Subcutaneous adipose tissue (tissue), 4 donors: ENCODE data around the gene UHMK1. TPM values are rescaled to one million over a fixed set of nuclear protein-coding genes. Genes with fewer than 3 reads are reported as not detected.

Experiments used
- total RNA-seq, 4 donors: library from RNA; depleted of rRNA; stranded (reverse); fragments of >200 nt; gene quantifications; one replicate each; pipeline ENCODE4 v1.1.0, GENCODE V29; 2016
- TF ChIP-seq, protein P1 (sequence below): fragments of 450-650 bp; IDR thresholded peaks from one replicate; pipeline ENCODE4 v1.5.1; 2016; ENCODE audit warnings: low read depth, mild to moderate bottlenecking, control low read depth, antibody characterized with exemption, moderate library complexity

UHMK1 gene
- total RNA-seq, 4 donors from 2014 or later = 74.4 to 144 (median 84.6) TPM

DNA sequence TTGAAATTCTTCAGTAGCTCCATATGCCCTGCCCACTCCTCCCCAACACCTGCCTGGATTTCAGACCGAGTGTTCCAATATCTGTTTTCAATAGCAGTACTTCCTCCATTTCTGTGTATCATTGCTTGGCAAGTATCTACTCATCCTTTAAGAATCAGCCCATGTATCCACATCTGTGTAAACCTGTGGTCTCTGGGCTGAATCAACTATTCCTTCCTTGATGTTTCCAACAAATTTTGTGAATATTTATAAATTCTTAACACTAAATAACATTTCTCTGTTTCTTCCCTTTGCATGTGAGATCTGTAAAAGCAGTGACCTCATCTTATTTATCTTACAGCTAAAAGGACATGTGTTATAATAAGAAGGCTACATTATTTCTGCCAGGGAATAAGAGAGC, 37.9 kb downstream of the UHMK1 start:
- TF ChIP-seq, protein P1, sequence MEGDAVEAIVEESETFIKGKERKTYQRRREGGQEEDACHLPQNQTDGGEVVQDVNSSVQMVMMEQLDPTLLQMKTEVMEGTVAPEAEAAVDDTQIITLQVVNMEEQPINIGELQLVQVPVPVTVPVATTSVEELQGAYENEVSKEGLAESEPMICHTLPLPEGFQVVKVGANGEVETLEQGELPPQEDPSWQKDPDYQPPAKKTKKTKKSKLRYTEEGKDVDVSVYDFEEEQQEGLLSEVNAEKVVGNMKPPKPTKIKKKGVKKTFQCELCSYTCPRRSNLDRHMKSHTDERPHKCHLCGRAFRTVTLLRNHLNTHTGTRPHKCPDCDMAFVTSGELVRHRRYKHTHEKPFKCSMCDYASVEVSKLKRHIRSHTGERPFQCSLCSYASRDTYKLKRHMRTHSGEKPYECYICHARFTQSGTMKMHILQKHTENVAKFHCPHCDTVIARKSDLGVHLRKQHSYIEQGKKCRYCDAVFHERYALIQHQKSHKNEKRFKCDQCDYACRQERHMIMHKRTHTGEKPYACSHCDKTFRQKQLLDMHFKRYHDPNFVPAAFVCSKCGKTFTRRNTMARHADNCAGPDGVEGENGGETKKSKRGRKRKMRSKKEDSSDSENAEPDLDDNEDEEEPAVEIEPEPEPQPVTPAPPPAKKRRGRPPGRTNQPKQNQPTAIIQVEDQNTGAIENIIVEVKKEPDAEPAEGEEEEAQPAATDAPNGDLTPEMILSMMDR = no peak

DNA sequence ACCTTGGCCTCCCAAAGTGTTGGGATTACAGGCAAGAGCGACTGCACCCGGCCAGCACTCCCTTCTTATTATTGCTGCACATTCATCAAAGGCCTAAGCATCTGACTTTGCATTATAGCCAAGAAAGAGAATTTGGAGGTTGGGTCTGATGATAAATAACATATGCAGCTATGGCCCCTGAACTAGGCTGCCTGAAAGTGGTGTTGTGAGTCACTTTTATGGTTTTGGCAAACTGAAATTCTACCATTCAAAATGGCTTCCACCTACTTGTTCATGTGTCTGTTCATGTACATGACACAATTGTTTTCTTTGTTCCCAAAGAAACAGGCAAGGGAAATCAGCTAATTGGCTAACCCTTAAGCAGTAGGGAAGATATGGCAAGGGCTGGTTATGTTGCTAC, 38.9 kb downstream of the UHMK1 start:
- TF ChIP-seq, protein P1 = no peak

DNA sequence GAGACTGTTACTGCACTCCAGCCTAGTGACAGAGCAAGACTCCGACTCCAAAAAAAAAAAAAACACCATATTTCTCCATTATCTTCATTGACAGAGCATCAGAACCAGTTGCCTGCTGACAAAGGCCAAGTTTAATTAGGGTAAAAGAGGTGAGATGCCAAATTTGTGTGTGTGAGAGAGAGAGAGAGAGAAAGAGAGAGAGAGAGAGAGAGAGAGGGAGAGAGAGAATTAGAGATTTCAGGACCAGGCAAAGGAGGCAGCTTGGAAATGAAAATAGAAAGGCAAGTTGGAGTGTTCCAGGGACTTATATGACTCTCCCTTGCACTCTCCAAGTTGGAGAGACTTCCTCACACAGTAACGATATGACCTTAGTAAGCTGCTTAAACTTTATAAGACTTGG, 39.6 kb downstream of the UHMK1 start:
- TF ChIP-seq, protein P1 = no peak

DNA sequence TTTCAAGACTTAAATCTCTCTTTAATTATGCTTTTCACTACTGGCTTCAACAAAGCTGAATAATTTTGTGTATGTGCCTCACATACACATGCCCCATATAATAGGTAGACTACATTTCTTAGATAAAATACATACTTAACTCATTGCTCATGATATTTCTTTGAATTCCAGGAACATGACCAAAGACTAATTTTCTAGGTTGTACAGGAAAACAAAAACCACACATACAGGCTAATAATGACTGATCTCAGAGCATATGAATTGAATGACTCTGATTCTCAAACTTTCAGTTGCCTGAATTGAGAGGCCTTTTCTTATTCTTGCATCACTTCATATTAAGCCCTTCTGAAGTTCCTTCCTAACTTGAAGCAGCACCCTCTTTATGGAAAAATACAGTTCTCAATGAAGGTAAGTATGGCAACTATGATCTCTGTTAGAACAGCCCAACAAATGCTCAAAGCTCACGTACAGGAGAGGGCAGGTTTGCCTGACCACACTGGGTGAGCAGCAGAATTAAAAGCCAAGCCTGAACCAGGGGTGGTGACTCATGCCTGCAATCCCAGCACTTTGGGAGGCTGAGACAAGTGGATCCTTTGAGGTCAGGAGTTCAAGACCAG, 41.3 kb downstream of the UHMK1 start:
- TF ChIP-seq, protein P1 = no peak

DNA sequence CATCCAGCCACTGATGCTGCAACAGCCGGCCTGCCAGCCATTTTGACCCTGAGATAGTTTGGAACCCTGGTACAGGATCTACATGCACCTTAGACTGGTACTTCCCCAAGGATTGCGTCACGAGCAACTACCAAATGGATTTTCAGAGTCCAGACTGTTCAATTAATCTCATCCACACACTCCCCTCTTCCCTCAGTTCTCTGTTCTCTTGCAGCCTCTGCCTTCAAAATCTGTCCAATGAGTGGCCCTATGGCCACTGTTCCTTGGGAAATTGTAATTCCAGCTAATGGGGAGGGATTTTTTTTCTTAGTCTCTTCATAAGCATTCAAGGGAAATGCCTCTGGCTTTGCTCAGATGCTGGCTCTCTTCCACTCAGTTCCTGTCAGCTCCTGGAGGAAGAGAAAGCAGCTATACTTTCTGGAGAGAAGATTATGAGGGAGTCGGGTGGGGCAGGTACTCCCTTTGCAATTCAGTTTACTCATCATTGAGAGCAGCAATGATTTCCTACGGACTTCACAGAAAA, 44.1 kb downstream of the UHMK1 start:
- TF ChIP-seq, protein P1 = no peak

DNA sequence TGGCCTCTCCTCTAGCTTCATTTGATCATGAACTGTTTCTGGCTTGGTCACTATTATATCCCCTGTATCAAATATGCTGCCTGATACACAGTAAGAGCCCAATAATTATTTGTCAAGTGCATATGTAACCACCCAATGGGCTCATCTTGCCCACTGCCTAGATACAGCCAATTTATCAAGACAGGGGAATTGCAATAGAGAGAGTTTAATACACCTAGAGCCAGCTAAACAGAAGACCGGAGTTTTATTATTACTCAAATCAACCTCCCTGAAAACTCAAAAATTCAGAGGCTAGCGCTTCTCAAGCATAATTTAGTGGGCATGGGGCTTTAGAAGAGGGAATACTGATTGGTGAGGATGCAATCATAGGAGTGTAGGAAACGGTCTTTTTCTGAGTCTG, 45.6 kb downstream of the UHMK1 start:
- TF ChIP-seq, protein P1 = no peak

DNA sequence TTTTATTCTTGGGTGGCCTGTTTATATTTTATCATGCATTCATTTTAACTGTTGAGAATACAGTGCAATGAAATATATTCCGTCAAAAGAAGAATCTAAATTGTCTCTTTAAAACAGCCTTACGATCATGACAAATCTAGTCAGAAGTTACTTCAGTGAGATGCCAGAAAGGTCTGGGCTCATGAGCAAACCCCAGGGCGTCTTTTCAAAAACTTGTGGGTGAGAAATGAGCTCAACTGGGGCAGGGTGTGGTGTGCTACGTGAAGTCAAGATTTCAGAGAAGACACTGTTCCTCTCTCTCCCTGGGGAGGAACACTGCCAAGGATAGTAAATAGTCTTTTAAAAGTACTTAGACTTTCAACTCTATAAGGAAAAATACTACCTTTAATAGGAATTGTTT, 50.6 kb downstream of the UHMK1 start:
- TF ChIP-seq, protein P1 = no peak
